MV-4-11 (cell line): Measurements from ENCODE around the gene BANF1.
A peak's percentile ranks its signal among the peaks of the same experiment; 100 is the strongest.
"Not testable (repeated sequence)": the region's sequence is repeated elsewhere in the genome, so short reads cannot be mapped to it uniquely, and the experiment has no call there.

Source experiments
- DNase-seq: peaks from one replicate; lab custom pipeline; 2025; lab: John Stamatoyannopoulos, UW

BANF1 gene

GRCh38 chr11:65978391-65979238 is 23.7 kb upstream of the BANF1 start:
- DNase-seq, result no peak

DNA sequence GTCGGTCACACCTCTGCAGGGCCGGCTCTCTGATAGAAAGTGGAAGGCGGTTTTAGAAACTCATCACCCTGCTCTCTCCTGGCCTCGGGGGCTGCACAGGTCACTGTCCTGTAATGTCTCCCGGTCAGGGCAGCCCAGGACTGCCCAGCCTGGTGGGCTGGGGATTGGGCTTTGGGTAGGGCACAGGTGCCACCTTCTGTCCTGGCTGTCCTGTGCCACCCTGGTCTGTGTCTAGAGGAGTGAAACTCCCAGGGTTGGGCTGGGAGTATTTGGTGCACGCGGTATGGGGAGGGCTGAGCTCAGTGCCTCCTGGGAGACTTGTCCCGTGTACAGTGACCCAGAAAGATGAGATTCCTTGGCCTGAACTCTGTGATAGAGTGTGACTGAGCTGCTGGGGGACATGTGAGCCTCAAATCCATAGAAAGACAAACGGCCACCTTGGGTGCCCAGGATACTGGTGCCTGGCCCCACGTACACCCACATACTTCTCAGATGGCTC is 23.0 kb upstream of the BANF1 start:
- no peak for DNase-seq

DNA sequence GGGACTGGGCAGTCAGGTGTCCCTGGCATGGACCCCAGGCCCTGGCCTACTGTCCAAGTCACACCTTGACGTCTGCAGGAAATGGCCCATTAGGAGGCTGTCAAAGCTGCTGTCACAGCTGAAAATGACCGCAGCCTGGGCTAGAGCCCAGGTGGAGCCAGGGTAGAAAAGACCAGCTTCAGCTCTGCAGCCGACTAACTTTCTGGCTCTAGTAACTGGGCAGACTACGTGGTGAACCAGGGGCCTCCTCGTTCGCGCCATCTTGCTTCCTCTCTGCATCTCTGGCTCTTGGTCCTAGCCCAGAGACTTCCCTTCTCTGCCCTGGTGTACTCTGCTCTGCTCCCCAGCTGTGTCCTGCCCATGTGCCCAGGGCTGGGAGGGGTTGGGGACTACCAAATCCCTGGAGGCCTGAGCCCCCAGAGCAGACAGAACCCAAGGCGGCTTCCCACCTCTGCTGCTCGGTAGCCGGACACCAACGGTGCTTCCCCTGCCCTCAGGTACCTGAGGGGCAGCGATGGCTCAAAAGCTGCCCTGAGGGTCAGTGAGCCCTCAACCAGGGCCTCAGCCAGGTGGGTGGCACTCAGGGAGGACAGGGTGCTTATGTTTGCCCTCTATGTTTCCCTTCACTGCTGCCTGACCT is 21.1 kb upstream of the BANF1 start:
- DNase-seq, result no peak

DNA sequence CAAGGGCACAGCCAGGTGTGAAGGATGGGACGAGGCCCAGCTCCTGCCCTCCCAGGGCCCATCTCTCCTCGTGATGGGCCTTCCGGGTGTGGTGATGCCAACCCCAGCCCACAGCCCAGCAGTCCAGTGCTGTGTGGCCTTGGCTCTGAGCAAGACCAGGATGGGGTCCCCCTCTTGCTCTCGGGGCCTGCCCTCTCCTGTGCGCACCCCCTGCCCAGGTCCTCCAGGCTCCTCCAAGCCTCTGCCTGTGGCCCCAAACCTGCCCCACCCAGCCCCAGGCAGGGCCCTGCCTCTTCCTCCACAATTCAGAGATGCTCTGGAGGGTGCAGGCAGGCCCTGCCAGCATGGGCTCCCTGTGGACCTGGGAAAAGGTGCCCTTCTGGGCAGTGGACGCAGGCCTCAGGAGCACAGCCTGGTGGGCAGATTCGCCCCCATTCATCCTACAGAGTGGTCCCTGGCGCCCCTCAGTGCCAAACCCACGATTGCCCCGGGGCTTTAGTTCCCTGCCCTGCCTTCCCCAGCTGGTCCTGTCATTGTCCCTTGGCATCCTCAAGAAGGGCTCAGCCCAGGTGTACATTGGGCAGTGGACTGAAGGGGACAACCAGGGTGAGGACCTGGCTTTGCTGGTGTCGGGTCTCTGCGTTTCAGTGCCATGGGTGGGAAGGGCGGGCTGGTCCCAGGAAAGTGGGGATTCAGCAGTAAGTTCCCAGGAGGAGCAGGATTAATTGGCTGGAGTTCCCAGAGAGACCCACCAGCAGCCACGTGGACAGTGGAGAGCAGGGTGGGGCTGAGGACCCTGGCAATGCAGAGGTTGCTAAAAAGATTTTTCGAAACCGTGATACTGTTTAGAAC is 20.1 kb upstream of the BANF1 start:
- DNase-seq, result no peak

GRCh38 chr11:65982824-65983588 is 19.3 kb upstream of the BANF1 start:
- DNase-seq, result no peak

GRCh38 chr11:65983589-65983987 is 18.7 kb upstream of the BANF1 start:
- no peak for DNase-seq

DNA sequence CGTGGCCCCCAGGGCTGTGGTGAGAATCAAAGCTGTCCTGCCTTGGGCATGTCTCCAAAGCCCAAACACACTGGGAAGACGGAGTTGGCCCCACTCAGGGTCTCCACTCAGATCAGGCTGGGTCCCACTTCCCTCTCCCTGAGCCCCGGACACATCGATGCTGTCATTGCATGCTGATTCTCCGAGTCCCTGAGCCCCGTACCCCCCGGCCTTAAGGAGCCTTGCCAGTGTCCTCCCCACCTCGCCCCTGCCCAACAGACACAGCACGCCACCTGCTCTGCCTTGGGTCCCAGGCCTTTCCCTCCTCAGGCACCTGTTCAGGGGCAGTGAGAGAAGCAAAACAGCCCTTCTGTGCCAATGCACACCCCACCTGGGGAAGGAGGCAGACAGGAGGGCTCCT is 15.0 kb upstream of the BANF1 start:
- no peak for DNase-seq

GRCh38 chr11:65988791-65989592 is 13.3 kb upstream of the BANF1 start:
- DNase-seq, result peak; percentile 93

DNA sequence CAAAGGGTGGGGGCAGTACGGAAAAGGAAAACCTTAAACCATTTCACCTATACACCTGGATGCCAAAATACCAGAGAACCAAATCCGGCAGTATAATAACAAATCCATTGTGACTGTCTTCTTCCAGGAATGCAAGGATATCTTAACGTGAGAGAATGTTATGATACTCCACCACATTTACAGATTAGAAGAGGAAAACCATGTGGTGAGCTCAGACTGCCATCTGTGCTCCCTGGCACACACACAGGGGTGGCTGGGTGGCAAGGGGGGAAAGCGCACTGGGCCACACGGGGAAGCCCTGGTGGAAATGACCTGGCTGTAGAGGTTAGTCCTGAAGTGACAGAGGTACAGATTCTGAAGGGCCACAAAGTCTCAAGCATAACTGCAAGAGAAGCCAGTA is 10.2 kb upstream of the BANF1 start:
- no peak for DNase-seq

DNA sequence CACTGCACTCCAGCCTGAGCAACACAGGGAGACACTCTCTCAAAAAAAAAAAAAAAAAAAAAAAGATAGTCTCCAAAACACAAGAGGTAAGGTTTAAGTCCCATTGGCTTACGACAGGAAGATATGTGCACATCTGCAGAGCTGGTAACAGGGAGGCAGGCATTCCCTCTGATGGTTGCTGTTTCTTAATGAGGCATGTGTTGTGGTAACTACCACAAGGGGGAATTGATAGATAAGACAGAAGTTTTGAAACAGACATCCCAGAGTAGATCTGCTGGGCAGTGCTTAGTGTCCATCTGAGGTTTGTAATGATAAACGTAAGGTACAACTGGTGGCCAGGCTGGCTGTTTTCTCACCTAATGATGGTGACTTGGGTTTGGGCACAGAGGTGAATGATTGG is 5.0 kb upstream of the BANF1 start:
- peak; percentile 62 for DNase-seq

DNA sequence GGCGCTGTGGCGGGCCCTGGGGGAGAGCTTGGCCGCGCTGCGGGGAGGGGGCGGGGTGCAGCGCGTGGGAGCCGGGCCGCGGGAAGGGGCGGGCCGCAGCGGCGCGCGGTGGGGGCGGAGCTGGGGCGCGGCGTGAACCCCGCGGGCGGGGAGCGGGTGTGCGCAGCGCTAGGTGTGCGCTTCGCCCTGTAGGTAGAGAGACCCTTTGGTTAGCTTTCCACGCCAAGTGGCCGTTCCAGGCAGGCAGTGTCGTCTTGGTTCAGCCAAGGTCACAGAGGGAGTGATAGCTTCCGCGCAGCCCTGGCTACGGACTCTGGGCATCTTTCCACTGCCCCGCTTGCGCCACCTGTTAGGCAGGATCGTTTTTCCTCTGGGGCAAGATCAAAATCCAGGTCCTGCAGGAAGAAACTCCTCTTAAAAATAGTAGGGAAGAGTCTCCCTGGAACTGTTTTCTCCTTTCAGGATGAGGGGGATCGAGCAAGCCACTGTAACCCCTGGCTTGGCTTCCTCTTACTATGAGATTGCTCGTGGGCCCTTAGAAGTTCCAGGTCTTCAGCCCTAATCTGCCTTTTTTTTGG is 434 bp downstream of the BANF1 start:
- no peak for DNase-seq

GRCh38 chr11:66003291-66003690 is 988 bp downstream of the BANF1 start:
- no peak for DNase-seq

GRCh38 chr11:66004186-66004585 is 1.9 kb downstream of the BANF1 start:
- no peak for DNase-seq

DNA sequence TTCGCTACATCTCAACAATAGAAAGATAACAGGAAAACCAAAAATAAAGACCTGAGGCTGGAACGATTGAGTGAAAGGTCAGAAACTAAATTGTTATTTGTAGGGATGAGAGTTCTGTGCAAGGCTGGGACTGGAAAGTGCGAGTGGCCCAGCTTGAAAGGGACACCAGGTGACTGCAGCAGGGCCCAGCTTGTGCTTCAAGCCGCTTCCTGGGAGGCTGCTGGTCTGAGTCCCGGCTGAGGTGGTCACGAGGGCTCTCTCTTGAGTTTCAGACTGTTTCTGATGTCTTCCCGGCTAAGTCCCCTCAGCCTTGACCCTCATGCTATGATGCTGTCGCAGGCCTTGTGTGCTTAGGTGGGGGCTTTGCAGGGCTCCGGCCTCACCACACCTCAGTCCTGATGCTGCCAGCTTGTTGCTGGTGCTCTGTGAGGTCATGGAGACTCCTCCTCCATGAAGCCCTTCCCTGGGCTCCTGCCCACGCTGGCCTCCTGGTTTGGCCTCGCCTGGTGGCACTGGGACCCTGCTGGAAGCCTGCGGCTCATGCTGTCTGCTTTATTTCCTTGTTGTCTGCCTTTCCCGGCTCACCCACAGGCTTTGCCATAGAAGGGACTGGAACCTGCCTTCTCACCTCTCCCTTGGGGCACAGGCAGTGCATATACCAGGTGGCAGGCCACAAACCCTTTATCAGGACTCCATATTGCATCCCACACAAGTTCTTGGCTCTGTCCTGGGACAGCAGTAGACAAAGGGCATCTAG is 4.0 kb downstream of the BANF1 start:
- DNase-seq, result no peak

DNA sequence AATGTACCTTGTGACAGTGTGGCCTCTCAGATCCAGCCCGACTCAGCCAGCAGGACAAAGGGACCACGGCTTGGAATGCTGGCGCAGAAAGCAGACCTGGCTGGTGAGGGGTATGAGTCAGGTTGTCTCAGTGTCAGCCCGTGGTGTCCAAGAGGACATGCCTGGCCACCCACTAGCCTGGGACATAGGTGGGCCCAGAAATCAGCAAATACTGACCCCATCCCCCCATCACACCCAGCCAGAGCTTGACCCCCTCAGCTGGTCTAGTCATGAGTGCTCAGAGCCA is 4.5 kb downstream of the BANF1 start:
- DNase-seq, result no peak

GRCh38 chr11:66007201-66007634 is 4.9 kb downstream of the BANF1 start:
- DNase-seq, result no peak

GRCh38 chr11:66008095-66008467 is 5.8 kb downstream of the BANF1 start:
- DNase-seq, result no peak

GRCh38 chr11:66008468-66009101 is 6.3 kb downstream of the BANF1 start:
- DNase-seq, result peak; percentile 42

- not testable (repeated sequence) for DNase-seq
Measured at GRCh38 chr11:66010036-66010435, 7.7 kb downstream of the BANF1 start.
